HEK293 (cell line): ENCODE results near the gene ZNF763.
"Not testable (repeated sequence)": the region's sequence is repeated elsewhere in the genome, so short reads cannot be mapped to it uniquely, and the experiment has no call there.

Experiments used
- CTCF ChIA-PET: fragments of 350-600 bp; formaldehyde crosslinking; extraction: SDS; loops from one replicate; lab custom pipeline; 2021; ENCODE audit warnings: antibody characterized with exemption; lab: Yijun Ruan, JAX
- POLR2A ChIA-PET: fragments of 300-600 bp; formaldehyde crosslinking; extraction: SDS; loops from one replicate; lab custom pipeline; 2020; ENCODE audit warnings: antibody characterized with exemption, inconsistent platforms; lab: Yijun Ruan, JAX
- H3K27ac ChIP-seq: fragments of 200-500 bp; sonication (Bioruptor generic); 2 replicates; pipeline ENCODE4 v1.5.1; 2014; ENCODE audit warnings: low read depth, low read length, control low read depth, inconsistent platforms; ENCODE audit errors: extremely low read depth
- H3K36me3 ChIP-seq, 2 experiments: fragments of 200-500 bp in 1 of 2; sonication (Bioruptor generic) in 1 of 2; 1 replicate in 1 of 2; 2 replicates in 1 of 2; pipeline ENCODE4 v1.5.1; 2014 to 2017; ENCODE audit warnings: inconsistent platforms in 2 of 2, low read length in 2 of 2; ENCODE audit not compliant: control insufficient read depth in 2 of 2, insufficient read depth in 1 of 2
- H3K4me1 ChIP-seq: fragments of 200-500 bp; sonication (Bioruptor generic); 2 replicates; pipeline ENCODE4 v1.5.1; 2014; ENCODE audit warnings: mild to moderate bottlenecking, low read length, inconsistent platforms; ENCODE audit not compliant: control insufficient read depth, insufficient read depth
- H3K4me3 ChIP-seq: 2 replicates; pipeline ENCODE4 v1.5.1; 2011; ENCODE audit warnings: low read depth, mild to moderate bottlenecking, control low read depth, low read length, moderate library complexity
- H3K9me3 ChIP-seq: fragments of 200-500 bp; sonication (Bioruptor generic); 2 replicates; pipeline ENCODE4 v1.5.1; 2014; ENCODE audit warnings: low read depth, low read length, inconsistent platforms; ENCODE audit not compliant: control insufficient read depth, insufficient read depth
- AEBP2 ChIP-seq: fragments of 450-650 bp; formaldehyde crosslinking; IDR thresholded peaks from 2 replicates; pipeline ENCODE4 v1.5.1; 2016; ENCODE audit warnings: missing biosample characterization, missing genetic modification characterization, borderline replicate concordance
- GFI1B ChIP-seq: fragments of 450-650 bp; formaldehyde crosslinking; IDR thresholded peaks from 2 replicates; pipeline ENCODE4 v1.5.1; 2016; ENCODE audit warnings: missing biosample characterization, missing genetic modification characterization
- GLI2 ChIP-seq: fragments of 450-650 bp; formaldehyde crosslinking; IDR thresholded peaks from 2 replicates; pipeline ENCODE4; 2017; ENCODE audit warnings: missing biosample characterization, missing genetic modification characterization, low read depth, borderline replicate concordance
- IKZF3 ChIP-seq: fragments of 450-650 bp; IDR thresholded peaks from 2 replicates; pipeline ENCODE4 v1.5.0; 2018; ENCODE audit warnings: missing biosample characterization, mild to moderate bottlenecking, missing genetic modification characterization, moderate library complexity
- KLF1 ChIP-seq: fragments of 450-650 bp; formaldehyde crosslinking; IDR thresholded peaks from 2 replicates; pipeline ENCODE4 v1.5.1; 2016; ENCODE audit warnings: missing biosample characterization, missing genetic modification characterization
- KLF17 ChIP-seq: fragments of 450-650 bp; formaldehyde crosslinking; IDR thresholded peaks from 2 replicates; pipeline ENCODE4 v1.5.1; 2016; ENCODE audit warnings: missing biosample characterization, missing genetic modification characterization
- SCRT1 ChIP-seq: fragments of 450-650 bp; formaldehyde crosslinking; IDR thresholded peaks from 2 replicates; pipeline ENCODE4 v1.5.1; 2016; ENCODE audit warnings: missing biosample characterization, missing genetic modification characterization, borderline replicate concordance
- SCRT2 ChIP-seq: fragments of 450-650 bp; formaldehyde crosslinking; IDR thresholded peaks from 2 replicates; pipeline ENCODE4 v1.5.1; 2016; ENCODE audit warnings: missing biosample characterization, missing genetic modification characterization
- SP3 ChIP-seq: fragments of 450-650 bp; formaldehyde crosslinking; IDR thresholded peaks from 2 replicates; pipeline ENCODE4 v1.5.1; 2016; ENCODE audit warnings: missing biosample characterization, missing genetic modification characterization
- ZBTB20 ChIP-seq: fragments of 450-650 bp; formaldehyde crosslinking; IDR thresholded peaks from 2 replicates; pipeline ENCODE4 v1.5.1; 2016; ENCODE audit warnings: missing biosample characterization, missing genetic modification characterization
- ZBTB8A ChIP-seq: fragments of 450-650 bp; formaldehyde crosslinking; IDR thresholded peaks from 2 replicates; pipeline ENCODE4 v1.5.1; 2016; ENCODE audit warnings: missing biosample characterization, missing genetic modification characterization
- ZFP37 ChIP-seq: fragments of 450-650 bp; formaldehyde crosslinking; IDR thresholded peaks from 2 replicates; pipeline ENCODE4 v1.5.1; 2016; ENCODE audit warnings: missing biosample characterization, missing genetic modification characterization
- ZNF10 ChIP-seq: fragments of 450-650 bp; formaldehyde crosslinking; IDR thresholded peaks from 2 replicates; pipeline ENCODE4 v1.5.1; 2017; ENCODE audit warnings: missing biosample characterization, missing genetic modification characterization
- ZNF140 ChIP-seq: fragments of 450-650 bp; formaldehyde crosslinking; IDR thresholded peaks from 2 replicates; pipeline ENCODE4 v1.5.1; 2016; ENCODE audit warnings: missing biosample characterization, missing genetic modification characterization
- ZNF19 ChIP-seq: fragments of 450-650 bp; formaldehyde crosslinking; IDR thresholded peaks from 2 replicates; pipeline ENCODE4; 2016; ENCODE audit warnings: missing biosample characterization, missing genetic modification characterization, low read depth
- ZNF239 ChIP-seq: fragments of 450-650 bp; formaldehyde crosslinking; IDR thresholded peaks from 2 replicates; pipeline ENCODE4 v1.5.1; 2016; ENCODE audit warnings: missing biosample characterization, missing genetic modification characterization
- ZNF266 ChIP-seq: fragments of 450-650 bp; formaldehyde crosslinking; IDR thresholded peaks from 2 replicates; pipeline ENCODE4 v1.5.1; 2016; ENCODE audit warnings: missing biosample characterization, missing genetic modification characterization, low read depth
- ZNF292 ChIP-seq: fragments of 450-650 bp; formaldehyde crosslinking; IDR thresholded peaks from 2 replicates; pipeline ENCODE4 v1.5.1; 2016; ENCODE audit warnings: low read depth, missing biosample characterization, missing genetic modification characterization, borderline replicate concordance
- ZNF341 ChIP-seq: fragments of 450-650 bp; formaldehyde crosslinking; IDR thresholded peaks from 2 replicates; pipeline ENCODE4; 2016; ENCODE audit warnings: low read depth, missing biosample characterization, missing genetic modification characterization
- ZNF404 ChIP-seq: fragments of 450-650 bp; formaldehyde crosslinking; IDR thresholded peaks from 2 replicates; pipeline ENCODE4 v1.5.1; 2017; ENCODE audit warnings: missing biosample characterization, missing genetic modification characterization
- ZNF426 ChIP-seq: fragments of 450-650 bp; formaldehyde crosslinking; IDR thresholded peaks from 2 replicates; pipeline ENCODE4 v1.5.1; 2017; ENCODE audit warnings: missing biosample characterization, missing genetic modification characterization, mild to moderate bottlenecking, inconsistent platforms, moderate library complexity
- ZNF433 ChIP-seq: fragments of 450-650 bp; formaldehyde crosslinking; IDR thresholded peaks from 2 replicates; pipeline ENCODE4 v1.5.1; 2016; ENCODE audit warnings: missing biosample characterization, missing genetic modification characterization, low read depth
- ZNF473 ChIP-seq: fragments of 450-650 bp; formaldehyde crosslinking; IDR thresholded peaks from 2 replicates; pipeline ENCODE4 v1.5.1; 2017; ENCODE audit warnings: missing biosample characterization, missing genetic modification characterization
- ZNF501 ChIP-seq: fragments of 450-650 bp; formaldehyde crosslinking; IDR thresholded peaks from 2 replicates; pipeline ENCODE4 v1.5.1; 2016; ENCODE audit warnings: missing biosample characterization, missing genetic modification characterization
- ZNF510 ChIP-seq: fragments of 450-650 bp; formaldehyde crosslinking; IDR thresholded peaks from 2 replicates; pipeline ENCODE4 v1.5.1; 2018; ENCODE audit warnings: mild to moderate bottlenecking, missing genetic modification characterization, missing biosample characterization; ENCODE audit not compliant: insufficient replicate concordance
- ZNF555 ChIP-seq: fragments of 450-650 bp; formaldehyde crosslinking; conservative IDR thresholded peaks from 2 replicates; pipeline ENCODE4 v1.5.1; 2017; ENCODE audit warnings: missing biosample characterization, mild to moderate bottlenecking, missing genetic modification characterization, inconsistent platforms
- ZNF623 ChIP-seq: fragments of 450-650 bp; formaldehyde crosslinking; IDR thresholded peaks from 2 replicates; pipeline ENCODE4 v1.5.1; 2016; ENCODE audit warnings: missing biosample characterization, missing genetic modification characterization
- ZNF629 ChIP-seq: fragments of 450-650 bp; formaldehyde crosslinking; IDR thresholded peaks from 2 replicates; pipeline ENCODE4 v1.5.1; 2017; ENCODE audit warnings: missing biosample characterization, missing genetic modification characterization
- ZNF654 ChIP-seq: fragments of 450-650 bp; formaldehyde crosslinking; IDR thresholded peaks from 2 replicates; pipeline ENCODE4 v1.5.1; 2016; ENCODE audit warnings: low read depth, missing biosample characterization, missing genetic modification characterization
- ZNF664 ChIP-seq: fragments of 450-650 bp; formaldehyde crosslinking; IDR thresholded peaks from 2 replicates; pipeline ENCODE4 v1.5.1; 2016; ENCODE audit warnings: missing biosample characterization, missing genetic modification characterization
- TF ChIP-seq, protein P1 (sequence below): fragments of 450-650 bp; formaldehyde crosslinking; IDR thresholded peaks from 2 replicates; pipeline ENCODE4 v1.5.1; 2017; ENCODE audit warnings: missing biosample characterization, mild to moderate bottlenecking, missing genetic modification characterization, moderate library complexity

The ZNF763 gene

DNA sequence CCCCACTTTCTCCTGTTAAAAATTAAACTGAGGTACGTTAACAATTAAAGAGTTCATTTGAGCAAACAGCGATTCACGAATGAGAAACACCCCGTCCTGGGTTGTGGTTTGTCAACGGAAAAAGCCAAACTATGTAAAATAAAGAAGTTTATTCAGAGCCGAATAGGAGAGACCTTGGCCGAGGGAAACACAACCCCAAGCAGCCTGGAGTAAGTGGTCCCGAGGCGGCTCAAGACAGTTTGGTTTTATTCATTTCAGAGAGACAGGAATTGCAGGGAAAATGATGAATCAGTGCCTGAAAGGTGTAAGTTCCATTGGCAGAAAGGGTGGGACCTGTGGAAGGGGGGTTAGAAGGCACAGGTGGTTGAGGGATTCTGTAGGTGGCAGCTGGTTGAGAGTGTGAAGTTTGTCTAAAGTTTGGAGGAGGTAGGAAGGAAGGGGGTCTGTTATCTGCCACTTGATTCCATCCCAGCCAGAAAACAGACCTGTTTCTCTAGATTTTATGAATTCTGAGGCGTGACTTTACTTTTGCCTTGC is 39.1 kb upstream of the ZNF763 start:
- peak overlapping the region; percentile 77 for H3K4me3 ChIP-seq
- H3K27ac ChIP-seq, result peak overlapping the region; percentile 33; the same call in 1 of the 2 replicates
- H3K36me3 ChIP-seq, result peaks cover 0 to 16% of the 10 kb centered on the region in 2 experiments; a peak in 1 of 3 replicates
- POLR2A ChIA-PET, result interaction anchor here (0.6 to 1.2 kb wide), 2 partner anchors 237 to 363 kb away, joined by 4 to 6 read pairs; partner anchors contain the start of gene ZNF136
- TF ChIP-seq SCRT2 (tag by site-specific recombination) (peak; percentile 87), SCRT1 (tag by site-specific recombination) (peak; percentile 88)
- TF ChIP-seq, protein P1, sequence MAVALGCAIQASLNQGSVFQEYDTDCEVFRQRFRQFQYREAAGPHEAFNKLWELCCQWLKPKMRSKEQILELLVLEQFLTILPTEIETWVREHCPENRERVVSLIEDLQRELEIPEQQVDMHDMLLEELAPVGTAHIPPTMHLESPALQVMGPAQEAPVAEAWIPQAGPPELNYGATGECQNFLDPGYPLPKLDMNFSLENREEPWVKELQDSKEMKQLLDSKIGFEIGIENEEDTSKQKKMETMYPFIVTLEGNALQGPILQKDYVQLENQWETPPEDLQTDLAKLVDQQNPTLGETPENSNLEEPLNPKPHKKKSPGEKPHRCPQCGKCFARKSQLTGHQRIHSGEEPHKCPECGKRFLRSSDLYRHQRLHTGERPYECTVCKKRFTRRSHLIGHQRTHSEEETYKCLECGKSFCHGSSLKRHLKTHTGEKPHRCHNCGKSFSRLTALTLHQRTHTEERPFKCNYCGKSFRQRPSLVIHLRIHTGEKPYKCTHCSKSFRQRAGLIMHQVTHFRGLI (tag by site-specific recombination), result 0 out of 2 replicates have a peak, but pooled peaks have one; percentile 2
- H3K9me3 ChIP-seq, CTCF ChIA-PET, H3K4me1 ChIP-seq: not testable (repeated sequence)

DNA sequence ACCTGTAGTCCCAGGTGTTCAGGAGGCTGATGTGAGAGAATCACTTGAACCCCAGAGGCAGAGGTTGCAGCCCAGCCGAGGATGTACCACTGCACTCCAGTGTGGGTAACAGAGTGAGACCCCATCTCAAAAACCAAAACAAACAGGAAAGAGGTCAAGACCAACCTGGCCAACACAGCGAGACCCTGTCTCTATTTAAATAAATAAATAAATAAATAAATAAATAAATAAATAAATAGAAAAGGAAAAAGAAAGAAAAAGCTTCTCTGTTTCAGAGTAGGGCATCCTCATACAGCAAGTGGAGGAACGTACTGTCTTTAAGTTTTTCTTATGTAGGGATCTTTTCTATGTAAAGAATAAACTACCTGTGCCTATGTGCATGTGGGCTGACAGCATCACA is 37.6 kb upstream of the ZNF763 start:
- Histone ChIP-seq H3K36me3 (peaks cover 0 to 16% of the 10 kb centered on the region in 2 experiments; a peak in 2 of 3 replicates), H3K4me1 (no peaks in the 10 kb centered on the region), H3K4me3 (no peak overlapping the region), H3K27ac (no peak overlapping the region), H3K9me3 (no peaks in the 10 kb centered on the region)
- CTCF ChIA-PET, result no interaction called here
- POLR2A ChIA-PET, result no interaction called here
- no peak for TF ChIP-seq IKZF3 (tag by site-specific recombination)
- peak; percentile 82; the same call in 1 of the 2 replicates for TF ChIP-seq ZNF292 (tag by site-specific recombination)
- TF ChIP-seq GFI1B, result 0 out of 2 replicates have a peak, but pooled peaks have one; percentile 26
- TF ChIP-seq ZNF629, result peak; percentile 47
- TF ChIP-seq AEBP2, result peak; percentile 74; the same call in 1 of the 2 replicates
- TF ChIP-seq KLF1 (tag by site-specific recombination), result no peak
- TF ChIP-seq SP3 (tag by site-specific recombination), result peak; percentile 26; the same call in 1 of the 2 replicates
- TF ChIP-seq ZNF10 (tag by site-specific recombination), result no peak
- peak; percentile 55; the same call in 1 of the 2 replicates for TF ChIP-seq ZNF664 (tag by site-specific recombination)
- peak; percentile 69; the same call in 1 of the 2 replicates for TF ChIP-seq ZNF404 (tag by site-specific recombination)
- TF ChIP-seq GLI2 (tag by site-specific recombination), result peak; percentile 12; the same call in 1 of the 2 replicates
- TF ChIP-seq ZNF140 (tag by site-specific recombination), result peak; percentile 61; the same call in 1 of the 2 replicates
- TF ChIP-seq ZNF19 (tag by site-specific recombination), result 0 out of 2 replicates have a peak, but pooled peaks have one; percentile 19
- peak; percentile 78; the same call in 1 of the 2 replicates for TF ChIP-seq ZNF433 (tag by site-specific recombination)
- peak; percentile 66; the same call in 1 of the 2 replicates for TF ChIP-seq ZNF266
- no peak for TF ChIP-seq ZNF473 (tag by site-specific recombination)
- TF ChIP-seq ZNF426 (tag by site-specific recombination), result peak; percentile 94
- TF ChIP-seq ZBTB20 (tag by site-specific recombination), result no peak
- TF ChIP-seq ZNF654 (tag by site-specific recombination), result peak; percentile 41
- no peak for TF ChIP-seq KLF17
- TF ChIP-seq ZNF623 (tag by site-specific recombination), result peak; percentile 82
- TF ChIP-seq ZFP37 (tag by site-specific recombination), result 0 out of 2 replicates have a peak, but pooled peaks have one; percentile 51
- peak; percentile 76 for TF ChIP-seq ZBTB8A (tag by site-specific recombination)
- 0 out of 2 replicates have a peak, but pooled peaks have one; percentile 32 for TF ChIP-seq ZNF501 (tag by site-specific recombination)
- TF ChIP-seq ZNF239, result no peak
- peak; percentile 24 for TF ChIP-seq ZNF510
- peak; percentile 83 for TF ChIP-seq ZNF555 (tag by site-specific recombination)
- peak; percentile 18; the same call in 1 of the 2 replicates for TF ChIP-seq ZNF341 (tag by site-specific recombination)
